ENCODE data around the gene ADGRA1.

Gene ADGRA1

DNA sequence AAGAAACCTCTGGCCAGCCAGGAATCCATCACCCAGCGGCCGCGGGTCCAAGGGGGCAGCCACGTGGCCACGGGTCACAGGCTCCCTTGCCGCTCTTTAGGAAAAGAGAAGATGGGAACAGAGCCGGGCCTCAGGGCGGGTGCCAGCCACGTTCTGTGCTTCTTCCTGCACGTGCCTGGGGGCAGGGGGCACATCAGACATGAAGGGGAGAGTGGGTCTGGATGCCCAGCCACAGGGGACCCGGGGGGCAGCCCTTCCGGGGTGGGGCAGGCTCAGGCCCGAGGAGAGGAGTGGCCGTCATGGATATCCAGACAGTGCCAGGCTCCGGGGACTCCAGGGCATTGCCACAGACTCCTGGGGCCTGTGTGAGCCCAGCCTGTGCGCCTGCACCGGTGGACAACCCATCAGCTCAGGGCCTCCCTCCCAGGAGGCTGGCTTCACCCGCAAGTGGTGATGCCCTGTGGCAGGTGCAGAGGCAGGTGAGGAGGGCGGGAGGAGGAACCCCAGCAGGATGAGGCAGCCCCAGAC, 31.0 kb upstream of the ADGRA1 start:
- no peak for DNase-seq

DNA sequence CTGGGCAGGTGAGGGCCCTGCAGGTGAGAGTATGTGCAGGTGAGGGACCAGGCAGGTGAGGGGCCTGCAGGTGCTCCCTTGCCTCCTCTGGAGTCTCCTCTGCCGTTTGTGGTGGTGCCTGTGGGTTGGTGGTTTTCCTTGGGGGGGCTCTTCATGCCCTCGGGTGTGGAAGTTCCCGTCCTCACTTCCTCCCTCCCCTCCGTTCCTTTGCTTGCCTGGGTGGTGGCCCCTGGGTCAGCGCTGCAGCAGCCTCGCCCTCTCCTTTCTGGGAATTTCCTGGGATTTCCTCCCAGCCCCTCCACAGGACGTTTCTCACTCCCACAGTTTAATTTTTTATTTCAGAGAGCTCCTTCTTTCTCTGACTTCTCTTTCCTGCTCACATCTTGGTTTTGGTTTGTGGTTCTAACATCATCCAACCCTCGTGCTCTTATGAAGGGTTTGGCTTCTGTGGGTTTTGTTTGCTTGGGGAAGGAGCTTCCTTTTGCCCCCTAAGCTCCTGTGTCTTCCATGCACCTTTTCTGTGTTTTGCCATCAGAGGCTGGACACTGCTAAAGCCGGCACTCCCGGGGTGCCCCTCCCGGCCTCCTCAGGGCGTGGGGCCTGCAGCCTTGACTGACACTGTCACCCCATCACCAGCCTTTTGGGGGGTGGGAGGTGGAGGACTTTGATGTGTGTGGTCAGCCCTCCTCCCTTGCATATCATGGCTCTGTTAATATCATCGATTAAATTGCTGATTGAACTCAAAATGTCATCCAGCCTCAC, 29.2 kb upstream of the ADGRA1 start:
- DNase-seq: no peak

DNA sequence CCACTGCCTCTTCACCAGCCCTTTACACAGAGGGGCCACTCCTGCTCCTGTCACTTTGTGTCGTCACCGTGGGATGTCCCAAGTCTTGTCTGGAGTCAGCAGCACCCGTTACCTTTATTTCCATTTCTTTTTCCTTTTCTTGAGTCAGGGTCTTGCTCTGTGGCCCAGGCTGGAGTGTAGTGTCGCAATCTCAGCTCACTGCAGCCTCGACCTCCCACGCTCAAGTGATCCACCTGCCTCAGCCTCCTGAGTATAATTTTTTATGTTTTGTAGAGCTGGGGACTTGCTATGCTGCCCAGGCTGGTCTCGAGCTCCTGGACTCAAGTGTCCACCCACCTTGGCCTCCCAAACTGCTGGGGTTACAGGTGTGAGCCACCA, 28.6 kb upstream of the ADGRA1 start:
- DNase-seq: no peak

DNA sequence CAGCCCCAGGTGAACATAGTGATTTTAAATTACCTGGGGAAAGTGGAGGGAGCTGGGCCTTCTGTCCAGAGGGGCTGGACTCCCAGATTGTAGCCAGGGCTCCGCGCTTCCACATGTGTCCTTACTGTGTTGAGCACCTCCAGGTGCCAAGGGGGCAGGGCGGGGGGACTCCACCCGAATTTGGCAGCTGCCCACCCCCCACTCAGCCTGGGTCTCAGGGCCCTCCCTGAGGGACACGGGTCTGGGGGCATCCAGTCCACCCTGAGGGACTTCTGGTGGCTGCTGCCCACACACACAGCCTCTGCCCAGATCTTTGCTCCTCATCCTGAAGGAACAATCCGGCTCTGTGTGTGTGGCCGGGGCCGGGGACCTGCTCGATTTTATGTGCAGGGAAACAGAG, 28.2 kb upstream of the ADGRA1 start:
- DNase-seq: no peak

DNA sequence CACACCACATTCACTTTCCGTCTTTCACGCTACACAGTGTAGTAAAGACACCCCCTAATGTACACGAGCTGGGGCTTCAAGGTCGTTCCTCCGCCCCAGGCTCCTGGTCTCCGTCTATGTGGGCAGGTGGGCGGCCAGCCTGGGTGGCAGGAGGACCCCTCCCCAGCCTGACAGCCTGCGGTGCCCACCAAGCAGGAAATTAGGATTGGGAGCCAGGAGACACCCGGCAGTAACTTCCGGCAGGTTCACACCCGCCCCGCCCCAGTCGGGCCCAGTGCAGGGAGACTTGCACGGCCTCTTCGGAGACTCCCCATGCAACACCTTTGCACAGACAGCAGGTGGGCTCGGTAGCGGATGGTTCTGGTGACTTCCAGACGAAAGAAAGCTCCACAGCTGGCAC, 27.7 kb upstream of the ADGRA1 start:
- no peak for DNase-seq

DNA sequence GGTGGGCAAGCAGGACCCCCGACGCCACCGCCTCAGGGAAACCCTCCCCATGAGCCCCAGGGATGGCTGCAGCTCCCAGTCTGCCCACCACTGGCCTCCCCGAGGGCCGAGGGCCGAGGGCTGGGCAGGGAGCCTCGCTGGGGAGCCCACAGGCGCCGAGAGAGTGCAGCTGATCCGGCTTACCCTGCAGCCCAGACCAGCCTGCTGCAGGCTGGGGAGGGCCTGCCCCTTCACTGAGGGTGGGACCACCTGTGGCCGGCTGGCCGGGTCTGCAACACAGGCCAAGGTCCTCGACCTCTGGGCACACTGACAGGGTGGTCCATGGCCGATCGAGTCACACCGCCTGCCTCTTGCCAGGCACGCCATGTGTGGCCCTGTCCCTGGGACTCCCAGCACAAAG, 27.3 kb upstream of the ADGRA1 start:
- DNase-seq: no peak

DNA sequence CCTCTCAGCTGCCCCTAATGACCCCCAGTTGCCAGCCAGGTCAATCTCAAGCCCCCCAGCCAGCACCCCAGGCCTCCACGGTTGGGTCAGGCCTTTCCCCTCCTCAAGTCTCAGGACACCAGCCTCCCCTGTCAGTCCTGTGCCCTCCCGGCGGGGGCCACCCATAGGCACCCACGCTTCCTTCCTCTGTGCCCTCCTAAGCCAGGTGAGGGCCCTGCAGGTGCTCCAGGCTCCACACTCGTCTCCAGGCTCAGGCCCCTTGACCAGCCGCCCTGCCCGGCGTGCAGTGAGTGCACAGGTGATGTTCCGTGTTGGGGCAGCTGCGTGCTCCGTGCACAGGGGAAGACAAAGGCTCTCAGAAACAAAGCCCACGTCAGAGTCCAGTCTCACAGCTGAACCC, 26.8 kb upstream of the ADGRA1 start:
- DNase-seq: no peak

DNA sequence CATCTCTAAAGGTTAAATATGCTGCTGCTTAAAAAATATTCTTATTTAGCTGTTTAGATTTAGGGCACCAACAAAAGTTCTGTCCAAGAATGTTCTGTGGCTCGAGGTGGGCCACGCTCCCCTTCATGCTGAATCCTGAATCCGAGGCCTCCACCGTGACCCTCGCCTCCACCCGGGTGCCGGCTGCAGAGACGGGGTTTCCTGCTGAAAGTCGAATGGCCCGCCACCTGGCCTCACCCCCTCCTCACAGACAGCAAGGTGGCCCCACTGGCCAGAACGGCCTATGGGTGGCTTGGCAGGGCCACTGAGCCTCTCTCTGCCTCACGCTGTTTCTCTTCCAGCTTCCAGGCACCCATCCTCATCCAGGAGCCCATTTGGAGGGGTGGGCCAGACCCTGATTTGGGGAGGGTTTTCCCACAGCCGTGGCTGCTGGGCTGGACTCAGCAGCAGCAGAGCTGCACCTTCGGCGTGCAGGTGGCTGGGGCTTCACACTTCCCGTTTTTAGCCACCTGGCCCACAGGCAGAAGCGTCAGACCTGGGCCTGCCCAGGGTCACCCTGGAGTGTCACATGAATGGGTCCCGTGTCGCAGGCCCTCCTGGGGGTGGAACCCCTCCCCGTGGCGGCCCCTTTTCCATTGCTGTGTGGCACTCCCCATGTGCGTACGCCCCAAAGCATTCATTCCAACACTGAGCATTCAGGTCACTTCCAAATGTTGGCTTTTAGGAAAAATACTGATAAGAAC, 26.3 kb upstream of the ADGRA1 start:
- DNase-seq: no peak

DNA sequence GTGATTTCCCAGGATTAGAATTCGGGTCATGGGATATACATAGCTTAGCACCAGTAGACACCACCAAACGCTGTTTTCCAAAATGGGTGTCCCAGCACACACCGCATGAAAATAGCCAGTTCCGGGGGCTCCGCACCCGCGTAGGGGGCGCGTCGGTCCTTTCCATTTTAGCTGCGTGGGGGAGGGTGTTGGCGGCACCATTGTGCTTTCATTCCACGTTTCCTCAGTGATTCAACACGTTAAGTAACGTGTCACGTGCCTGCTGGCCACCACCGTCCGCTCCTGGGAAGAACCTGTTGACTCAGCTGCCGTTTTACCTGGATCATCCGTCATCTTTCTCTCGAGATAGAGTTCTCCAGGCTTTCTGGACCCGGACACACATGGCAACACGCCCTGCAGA, 25.6 kb upstream of the ADGRA1 start:
- DNase-seq: no peak

DNA sequence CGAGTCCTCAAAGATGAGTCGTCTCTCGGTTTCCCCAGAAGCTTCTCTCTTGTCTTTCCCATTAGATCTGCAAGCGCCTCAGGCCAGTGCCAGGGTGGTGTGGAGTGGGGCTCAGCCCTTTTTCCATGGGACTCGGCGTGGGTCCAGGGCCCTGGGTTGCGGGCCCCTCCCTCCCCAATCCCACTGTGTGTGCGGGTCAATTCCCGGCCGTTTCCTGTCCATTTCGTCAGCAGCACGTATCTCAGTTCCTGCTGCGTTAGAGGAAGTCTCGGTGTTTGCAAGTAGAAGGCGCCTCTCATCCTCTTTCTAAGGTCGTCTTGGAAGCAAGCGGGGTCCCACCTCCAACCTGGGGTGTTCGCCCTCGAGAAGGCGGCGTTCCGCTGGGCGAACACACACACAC, 25.1 kb upstream of the ADGRA1 start:
- no peak for DNase-seq

DNA sequence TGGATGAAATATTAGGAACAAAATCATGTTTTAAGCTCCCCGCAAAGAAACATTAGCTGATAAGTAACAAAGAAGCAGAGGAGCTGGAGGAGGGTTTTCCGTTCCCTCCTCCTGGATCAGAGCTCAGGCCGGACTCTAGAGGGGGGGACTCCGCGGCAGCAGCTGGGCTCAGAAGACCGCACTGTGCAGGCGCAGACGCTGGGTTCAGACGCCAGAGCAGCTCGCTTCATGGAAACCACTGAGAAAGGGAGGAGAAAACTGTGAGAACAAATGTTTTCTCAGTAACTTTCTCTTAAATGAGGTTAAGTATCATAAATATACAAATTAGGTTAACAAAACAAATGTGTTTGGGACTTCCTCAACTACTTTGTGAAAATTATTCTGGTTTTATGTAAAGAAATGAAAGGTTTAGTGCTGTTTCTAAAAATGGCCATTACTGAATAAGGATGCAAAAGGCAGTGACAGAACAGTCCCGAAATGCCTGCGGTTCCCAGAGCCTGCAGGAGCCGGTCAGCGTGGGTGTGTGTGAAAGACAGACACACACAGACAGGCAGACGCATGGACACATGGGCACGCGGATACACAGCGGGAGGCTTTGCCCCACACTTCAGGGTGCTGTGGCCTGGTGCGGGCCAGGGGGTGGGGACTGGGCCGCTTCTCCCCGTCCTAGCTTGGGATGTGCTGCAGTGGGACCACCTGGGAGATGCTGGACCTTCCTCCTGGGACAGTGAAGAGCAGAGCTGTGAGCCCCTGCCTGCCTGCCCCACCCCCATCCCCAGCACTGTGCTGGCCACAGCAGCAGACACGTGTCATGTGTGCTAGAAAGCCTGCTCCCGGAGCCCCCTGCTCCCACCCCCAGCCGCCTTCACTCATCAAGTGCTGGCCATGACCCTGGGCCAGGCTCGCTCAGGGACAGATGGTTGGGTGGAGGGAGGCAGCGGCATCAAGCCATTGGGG, 20.3 kb upstream of the ADGRA1 start:
- no peak for DNase-seq

DNA sequence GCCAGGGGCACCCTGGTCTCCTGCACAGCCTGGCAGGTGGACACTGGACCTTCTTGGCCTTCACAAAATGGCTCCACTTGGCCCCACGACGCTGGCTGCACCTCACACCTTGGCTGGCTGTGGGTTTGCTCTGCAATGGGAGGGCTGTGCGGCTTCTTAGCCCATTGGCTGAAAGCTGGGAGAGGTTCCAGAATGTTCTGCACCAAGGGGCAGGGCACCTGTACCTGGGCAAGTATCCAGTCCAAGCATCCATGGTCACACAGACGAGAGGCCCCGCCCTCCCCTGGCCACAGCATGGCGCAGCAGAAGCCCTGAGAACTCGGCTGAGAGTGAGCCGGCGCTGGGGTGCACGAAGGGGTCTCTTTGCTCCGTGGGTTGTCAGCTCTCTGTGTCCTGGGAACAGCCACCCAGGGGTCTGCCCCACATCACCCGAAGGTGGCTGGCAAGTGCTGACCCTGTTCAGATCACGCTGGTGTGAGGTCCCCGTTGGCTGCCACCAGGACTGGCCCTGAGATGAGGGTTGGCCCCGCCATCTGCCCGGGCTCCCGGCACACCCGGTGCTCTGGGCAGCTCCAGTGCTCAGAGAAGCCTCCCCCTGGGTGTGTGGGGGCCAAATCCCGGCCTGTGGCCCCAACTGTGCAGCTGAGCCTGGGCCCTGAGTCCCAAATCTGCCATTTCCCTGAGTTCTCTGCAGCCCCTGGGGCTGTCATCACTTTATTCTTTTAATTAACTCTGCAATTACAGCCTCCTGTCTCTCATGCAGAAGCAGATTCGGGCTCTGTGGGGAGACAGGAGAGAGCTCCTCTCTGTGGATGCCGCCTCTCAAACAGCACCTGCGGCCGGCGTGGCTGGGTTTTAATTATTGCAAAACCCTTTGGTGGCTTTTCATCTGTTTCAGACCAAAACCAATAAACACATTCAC, 19.4 kb upstream of the ADGRA1 start:
- DNase-seq: no peak

DNA sequence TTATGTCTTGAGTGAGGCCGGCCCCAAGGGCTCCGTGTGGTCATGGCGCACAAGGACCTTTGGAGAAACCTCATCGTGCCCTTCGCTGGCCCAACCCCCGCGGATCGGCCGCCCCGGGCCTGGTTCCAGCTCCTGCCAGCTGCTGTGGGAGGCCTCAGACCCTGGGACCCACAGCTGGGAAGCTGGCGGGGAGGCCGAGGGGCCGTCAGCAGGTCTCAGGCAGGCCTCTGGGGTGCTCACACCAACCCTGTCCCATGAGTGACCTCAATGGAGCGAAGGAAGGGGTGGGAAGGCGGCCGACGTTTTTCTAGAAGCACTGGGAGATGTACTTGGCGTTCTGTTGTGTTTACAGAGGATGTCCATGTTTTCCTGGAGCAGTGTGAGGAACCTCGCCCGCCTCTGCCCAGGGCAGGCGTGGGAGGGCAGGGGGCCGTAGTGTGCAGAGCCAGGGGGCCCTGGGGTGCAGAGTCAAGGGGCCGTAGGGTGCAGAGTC, 18.6 kb upstream of the ADGRA1 start:
- DNase-seq: no peak

DNA sequence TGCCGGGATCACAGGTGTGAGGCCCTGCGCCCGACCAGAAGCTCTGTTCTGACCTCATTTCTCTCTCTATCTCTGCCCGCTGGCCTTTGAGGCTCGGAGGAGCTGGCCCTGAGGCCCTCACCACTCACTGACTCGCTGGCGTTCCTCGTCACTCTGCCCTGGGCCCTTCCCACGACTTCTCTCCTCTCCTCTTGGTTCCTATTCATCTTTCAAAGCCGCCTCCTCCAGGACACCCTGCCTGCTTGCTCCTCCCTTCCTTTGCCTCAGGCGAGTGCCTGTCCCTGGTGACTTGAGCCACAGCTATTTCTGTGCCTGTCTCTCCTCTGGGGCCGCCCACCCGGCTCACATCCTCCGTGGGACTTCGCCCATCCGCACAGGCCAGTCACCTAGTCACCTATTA, 17.3 kb upstream of the ADGRA1 start:
- no peak for DNase-seq

DNA sequence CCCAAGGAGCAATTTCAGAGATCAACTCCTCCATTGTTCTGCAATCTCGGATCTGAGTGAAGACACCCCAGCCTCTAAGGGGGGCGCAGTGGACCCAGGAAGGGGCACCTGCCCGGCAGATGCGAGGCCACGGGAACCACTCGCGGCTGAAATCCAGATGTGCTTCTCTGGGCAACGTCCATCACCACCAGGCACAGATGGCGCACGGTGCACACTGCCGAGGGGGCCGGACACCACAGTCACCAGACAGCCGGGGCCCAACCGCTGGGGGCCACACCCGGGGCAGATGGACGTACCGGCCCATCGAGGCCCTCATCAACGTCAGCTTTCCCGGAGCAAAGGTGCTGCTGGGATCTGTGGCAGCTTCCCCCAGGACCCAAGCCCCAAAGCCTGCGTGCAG, 16.9 kb upstream of the ADGRA1 start:
- DNase-seq: no peak

DNA sequence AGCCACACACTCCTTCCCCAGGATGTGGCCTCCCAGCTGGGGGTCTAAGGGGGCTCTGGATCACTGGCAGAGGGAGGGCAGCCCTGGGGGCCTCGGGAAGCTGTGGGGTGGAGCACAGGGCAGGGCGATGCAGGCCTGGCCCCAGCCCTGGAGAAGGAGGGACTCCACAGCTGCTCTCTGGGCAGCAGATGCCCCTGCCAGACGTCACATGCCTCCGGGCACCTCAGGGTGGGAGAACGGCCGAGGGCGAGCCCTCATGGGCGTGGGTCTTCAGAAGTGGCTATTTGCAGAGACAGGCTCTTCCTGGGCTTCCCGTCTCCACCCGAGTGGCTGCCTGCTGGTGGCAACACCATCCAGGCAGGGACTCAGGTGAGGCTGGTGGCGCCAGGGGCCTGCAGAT, 16.0 kb upstream of the ADGRA1 start:
- DNase-seq: no peak

DNA sequence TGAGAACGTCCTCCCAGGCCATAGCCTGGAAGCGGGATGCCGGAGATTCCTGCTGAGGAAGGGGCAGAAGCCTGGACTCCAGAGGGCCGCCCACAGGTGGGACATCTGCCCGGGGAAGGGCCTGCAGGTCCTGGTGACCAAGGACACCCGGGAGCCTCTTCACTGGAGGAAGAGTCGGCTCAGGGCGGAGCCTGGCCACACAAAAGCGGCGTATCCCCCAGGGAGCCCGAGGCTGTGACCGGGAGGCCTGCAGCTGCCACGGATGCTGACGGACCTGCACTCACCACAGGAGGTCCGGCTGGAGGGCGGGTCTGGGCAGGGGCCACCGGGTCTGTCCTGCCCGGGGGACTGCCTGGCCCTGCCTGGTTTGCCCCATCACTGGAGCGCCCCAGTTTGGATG, 15.5 kb upstream of the ADGRA1 start:
- no peak for DNase-seq

DNA sequence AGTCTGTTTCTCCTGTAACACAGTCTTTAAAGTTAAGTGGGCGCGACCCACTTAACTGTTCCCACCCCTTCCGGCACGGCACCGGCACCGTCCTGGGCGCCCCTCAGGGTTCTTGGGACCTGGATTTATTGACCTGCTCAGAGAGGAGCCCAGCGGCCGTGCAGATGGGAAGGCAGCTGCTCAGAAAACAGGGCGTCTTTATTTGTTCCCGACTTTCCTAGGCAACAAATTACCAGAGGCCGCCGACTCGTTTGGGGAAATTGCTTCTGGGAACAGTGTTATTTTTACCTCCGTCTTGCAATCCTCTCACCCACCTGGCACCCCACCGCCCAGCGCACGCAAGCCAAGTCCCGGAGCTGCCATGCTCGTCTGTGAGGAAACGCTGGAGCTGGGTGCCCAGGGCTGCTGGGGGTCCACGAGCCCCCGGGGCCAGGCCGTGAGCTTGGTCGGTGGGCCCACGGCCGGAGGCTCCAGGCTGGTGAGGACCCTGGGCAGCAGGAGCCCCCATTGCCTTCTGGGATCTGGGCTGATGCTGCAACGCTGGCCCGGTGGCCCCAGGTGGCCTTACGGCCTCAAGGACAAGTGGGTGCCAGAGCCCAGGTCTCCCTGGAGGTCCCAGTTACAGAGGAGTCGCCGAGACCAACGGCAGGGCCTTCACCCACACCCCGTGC, 14.9 kb upstream of the ADGRA1 start:
- DNase-seq: no peak

DNA sequence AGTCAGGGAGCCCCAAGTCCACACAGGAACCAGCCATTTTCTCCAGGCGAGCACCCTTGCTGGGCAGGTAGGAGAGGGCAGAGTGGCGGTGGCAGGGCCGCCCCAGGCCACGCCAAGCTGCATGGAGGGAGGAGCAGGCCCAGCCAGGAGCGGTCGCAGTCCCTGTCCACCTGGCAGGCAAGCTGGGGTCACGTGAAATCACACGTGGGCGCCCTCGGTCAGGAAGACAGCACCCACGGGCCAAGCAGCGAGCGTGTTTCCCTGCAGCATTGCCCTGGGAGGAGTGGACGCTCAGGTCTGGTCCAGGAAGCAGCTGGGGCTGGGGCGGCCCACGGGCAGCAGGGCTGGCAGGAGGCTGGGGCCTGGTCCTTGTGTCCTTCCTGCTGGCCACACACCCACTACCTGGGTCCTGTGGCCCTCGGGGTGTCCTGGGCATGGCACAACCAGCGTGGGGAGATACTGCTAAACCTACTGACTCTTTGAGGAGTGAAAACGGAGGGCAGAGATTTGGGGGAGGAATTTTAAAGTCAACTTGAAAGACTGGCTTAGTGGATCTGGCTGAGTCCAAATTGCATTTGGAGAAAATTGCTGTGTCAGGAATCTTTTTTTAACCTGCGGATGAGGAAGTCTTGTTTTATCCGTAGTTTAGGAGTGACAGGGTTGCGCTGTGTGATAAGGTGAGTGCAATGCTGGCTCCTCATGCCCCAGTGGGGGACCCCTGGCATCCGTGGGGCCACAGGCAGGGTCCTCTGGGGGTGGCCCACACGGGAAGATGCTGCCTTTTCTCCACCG, 12.2 kb upstream of the ADGRA1 start:
- no peak for DNase-seq

DNA sequence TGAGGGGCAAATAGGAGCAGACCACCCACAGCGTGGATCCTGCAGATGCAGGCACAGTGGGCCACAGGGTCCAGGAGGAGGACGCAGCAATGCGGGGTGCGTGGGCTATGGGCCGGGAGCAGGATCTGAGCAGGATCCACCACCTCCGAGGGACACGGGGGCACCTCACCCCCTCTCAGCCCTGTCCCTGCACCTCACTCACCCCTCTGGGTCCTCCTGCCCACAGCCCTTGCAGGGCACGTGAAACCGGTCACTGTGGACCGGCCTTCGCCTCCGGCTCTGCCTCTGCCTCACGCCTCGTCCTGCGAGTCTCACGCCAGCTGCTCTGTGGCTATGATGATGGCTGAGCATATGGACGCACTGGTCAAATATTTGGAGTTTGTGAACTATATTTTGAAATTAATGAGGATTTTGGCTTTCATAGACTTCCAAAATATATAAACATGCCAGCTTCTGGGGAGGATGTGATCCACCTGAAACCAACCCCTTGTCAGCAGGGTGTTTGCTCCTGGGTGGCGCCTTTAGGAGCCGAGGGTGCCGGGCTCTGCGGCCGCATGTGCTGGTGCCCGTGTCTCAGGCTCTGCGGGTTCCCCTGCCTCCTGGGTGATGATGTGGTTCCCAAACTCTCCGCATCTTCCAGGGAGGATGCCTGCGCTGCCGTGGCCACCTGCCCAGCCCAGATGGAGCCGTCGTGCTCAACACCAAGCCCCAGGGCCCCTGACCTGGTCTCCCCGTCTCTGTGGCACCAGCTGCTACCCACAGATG, 11.3 kb upstream of the ADGRA1 start:
- DNase-seq: no peak

All from activated CD4-positive, alpha-beta T cell treated with anti-CD3 and anti-CD28 coated beads, Interleukin-2, amount 50 U/mL, for 48 hours (primary cell).